Right atrium auricular region (tissue), 2 donors: Measurements from ENCODE around the gene ABCC5. TPM values are rescaled to one million over a fixed set of nuclear protein-coding genes. Genes with fewer than 3 reads are reported as not detected.

Experiments
- DNase-seq: peaks from one replicate; pipeline ENCODE4 v3.0.0-alpha.2; 2019; ENCODE audit warnings: low spot score
- H3K27ac ChIP-seq, 2 donors: fragments of 200-600 bp; sonication (generic); 1 replicate in 1 of 2; 2 replicates in 1 of 2; pipeline ENCODE4 v1.5.1; 2016 to 2019
- H3K27me3 ChIP-seq, 2 donors: fragments of 200-600 bp; sonication (generic); one replicate each; pipeline versions ENCODE4 v1.5.1 to v1.6.0; 2017 to 2019
- H3K36me3 ChIP-seq: fragments of 200-600 bp; sonication (generic); one replicate; pipeline ENCODE4 v1.5.1; 2016
- H3K4me1 ChIP-seq, 2 donors: fragments of 200-600 bp; sonication (generic); one replicate each; pipeline versions ENCODE4 v1.5.1 to v1.6.0; 2017 to 2019
- H3K4me3 ChIP-seq, 2 donors: fragments of 200-600 bp; sonication (generic); 1 replicate in 1 of 2; 2 replicates in 1 of 2; pipeline ENCODE4 v1.5.1; 2017 to 2019; ENCODE audit warnings: mild to moderate bottlenecking in 1 of 2, moderate library complexity in 1 of 2
- H3K9me3 ChIP-seq, 2 donors: fragments of 200-600 bp; sonication (generic); one replicate each; pipeline ENCODE4 v1.5.1; 2019
- microRNA counts, 2 donors: library from miRNA; unstranded; fragments of <30 nt; microRNA quantifications; one replicate each; lab custom pipeline; 2016 to 2017
- microRNA-seq, 2 donors: library from miRNA; unstranded; fragments of <30 nt; microRNA quantifications; one replicate each; pipeline ENCODE4, GENCODE V29; 2016 to 2017; ENCODE audit warnings: borderline number of aligned reads in 2 of 2, borderline replicate concordance in 1 of 2
- total RNA-seq, 2 donors: library from RNA; depleted of rRNA; stranded (reverse); fragments of >200 nt; gene quantifications; one replicate each; pipeline ENCODE4 v1.1.0, GENCODE V29; 2016
- TF ChIP-seq, protein P1 (sequence below), 2 donors: fragments of 200-600 bp; sonication (generic); IDR thresholded peaks; one replicate each; pipeline ENCODE4 v1.5.1; 2019; ENCODE audit warnings: antibody characterized with exemption in 2 of 2

Gene ABCC5
- total RNA-seq, 2 donors from 2014 or later: 17.5 to 23.1 TPM

DNA sequence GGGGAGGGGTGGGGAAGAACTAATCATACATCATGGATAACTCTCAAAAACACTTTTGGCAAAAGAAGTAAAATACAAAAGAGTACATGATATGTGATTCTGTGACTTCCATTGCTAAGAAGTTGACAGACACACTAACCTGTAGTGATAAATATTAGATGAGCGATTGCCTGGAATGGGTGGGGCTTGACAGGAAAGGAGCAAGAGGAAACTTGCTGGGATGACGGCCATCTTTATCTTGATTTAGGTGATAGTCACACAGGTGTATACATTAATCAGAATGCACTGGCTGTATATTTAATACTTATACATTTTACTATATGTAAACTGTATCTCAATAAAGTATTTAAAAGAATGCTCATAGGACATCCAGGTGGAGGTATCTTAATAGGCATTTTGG lies 146.1 kb downstream of the ABCC5 start:
- TF ChIP-seq, protein P1, sequence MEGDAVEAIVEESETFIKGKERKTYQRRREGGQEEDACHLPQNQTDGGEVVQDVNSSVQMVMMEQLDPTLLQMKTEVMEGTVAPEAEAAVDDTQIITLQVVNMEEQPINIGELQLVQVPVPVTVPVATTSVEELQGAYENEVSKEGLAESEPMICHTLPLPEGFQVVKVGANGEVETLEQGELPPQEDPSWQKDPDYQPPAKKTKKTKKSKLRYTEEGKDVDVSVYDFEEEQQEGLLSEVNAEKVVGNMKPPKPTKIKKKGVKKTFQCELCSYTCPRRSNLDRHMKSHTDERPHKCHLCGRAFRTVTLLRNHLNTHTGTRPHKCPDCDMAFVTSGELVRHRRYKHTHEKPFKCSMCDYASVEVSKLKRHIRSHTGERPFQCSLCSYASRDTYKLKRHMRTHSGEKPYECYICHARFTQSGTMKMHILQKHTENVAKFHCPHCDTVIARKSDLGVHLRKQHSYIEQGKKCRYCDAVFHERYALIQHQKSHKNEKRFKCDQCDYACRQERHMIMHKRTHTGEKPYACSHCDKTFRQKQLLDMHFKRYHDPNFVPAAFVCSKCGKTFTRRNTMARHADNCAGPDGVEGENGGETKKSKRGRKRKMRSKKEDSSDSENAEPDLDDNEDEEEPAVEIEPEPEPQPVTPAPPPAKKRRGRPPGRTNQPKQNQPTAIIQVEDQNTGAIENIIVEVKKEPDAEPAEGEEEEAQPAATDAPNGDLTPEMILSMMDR (IDR thresholded peaks at IDR 0.05): no peak
- Histone ChIP-seq H3K4me3 (no peak overlapping the region), H3K9me3 (no peaks in the 10 kb centered on the region), H3K36me3 (peaks cover 13% of the 10 kb centered on the region), H3K27ac (no peak overlapping the region), H3K4me1 (peaks cover 0 to 8% of the 10 kb centered on the region in 2 donors), H3K27me3 (no peaks in the 10 kb centered on the region)
- DNase-seq: no peak

DNA sequence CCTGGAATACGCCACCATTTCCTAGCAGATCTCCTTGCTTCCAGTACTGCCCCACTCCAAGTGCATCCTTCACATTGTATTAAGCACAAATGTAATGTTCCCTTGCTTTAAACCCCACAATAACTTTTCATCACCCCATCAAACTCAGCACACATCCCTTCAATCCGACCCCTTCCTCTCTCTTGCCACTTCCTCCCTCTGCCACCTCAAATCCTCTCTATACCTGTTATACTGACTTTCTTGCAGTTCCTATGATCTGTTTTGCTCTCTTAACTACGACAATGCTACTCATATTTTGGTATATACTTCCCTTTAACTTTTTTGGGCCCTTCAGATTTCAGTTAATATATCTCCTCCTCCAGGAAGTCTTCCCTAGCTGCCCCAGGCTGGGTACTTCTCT lies 147.1 kb downstream of the ABCC5 start:
- H3K9me3 ChIP-seq: no peaks in the 10 kb centered on the region
- TF ChIP-seq, protein P1 (IDR thresholded peaks at IDR 0.05): no peak
- DNase-seq: no peak

More for the DNA sequence above, 147.1 kb downstream of the ABCC5 start:
- Histone ChIP-seq H3K36me3 (peaks cover 23% of the 10 kb centered on the region), H3K27me3 (no peaks in the 10 kb centered on the region), H3K4me1 (peaks cover 0 to 6% of the 10 kb centered on the region in 2 donors), H3K4me3 (no peak overlapping the region), H3K27ac (no peak overlapping the region)

MicroRNA genes within 50 kb of the gene (microRNA counts, 767-probe panel; counts per million panel counts)
- microRNA hsa-miR-4448 (lab: Ali Mortazavi, UCI): 0 to 31.0 counts per million in 2 donors

Small RNA genes within 50 kb of the gene (microRNA-seq; reads per million reads assigned to microRNA genes)
- 0 reads per million in 2 donors for gene MIR4448

Other genes starting within 250 kb of the ABCC5 start
- 1 to 10 TPM in 1 of 2 donors, under 1 TPM in 1; 0.79 to 9.6 TPM for gene MAP6D1, start 192.3 kb downstream of the ABCC5 start, total RNA-seq
- 10 to 100 TPM; 34.1 to 58.3 TPM for gene PARL, start 133.0 kb downstream of the ABCC5 start, total RNA-seq
- gene HTR3D, start 13.9 kb upstream of the ABCC5 start, total RNA-seq: not detected
- not detected for gene HTR3C, start 35.2 kb upstream of the ABCC5 start, total RNA-seq
- gene HTR3E, start 79.2 kb upstream of the ABCC5 start, total RNA-seq: not detected
- gene EIF2B5, start 117.5 kb upstream of the ABCC5 start, total RNA-seq: 10 to 100 TPM; 19.6 to 24.3 TPM
- 10 to 100 TPM; 43.5 to 66.1 TPM for gene DVL3, start 137.5 kb upstream of the ABCC5 start, total RNA-seq
- 100 to 1,000 TPM; 183 to 235 TPM for gene AP2M1, start 157.0 kb upstream of the ABCC5 start, total RNA-seq
- gene ABCF3, start 168.3 kb upstream of the ABCC5 start, total RNA-seq: 10 to 100 TPM; 42.8 to 47.9 TPM
- gene VWA5B2, start 211.7 kb upstream of the ABCC5 start, total RNA-seq: not detected
- gene ALG3, start 231.1 kb upstream of the ABCC5 start, total RNA-seq: 10 to 100 TPM; 50.6 to 50.8 TPM
- gene EEF1AKMT4, start 231.8 kb upstream of the ABCC5 start, total RNA-seq: 1 to 10 TPM; 2.1 TPM
- gene CAMK2N2, start 243.7 kb upstream of the ABCC5 start, total RNA-seq: not detected